Esophagus (tissue), 2 donors: ENCODE data around the gene FDPS. TPM values are rescaled to one million over a fixed set of nuclear protein-coding genes. Genes with fewer than 3 reads are reported as not detected.

Experiments used
- H3K27ac ChIP-seq, 2 donors: one replicate each; pipeline ENCODE4 v1.5.1; 2013; ENCODE audit warnings: low read depth in 2 of 2, mild to moderate bottlenecking in 2 of 2, inconsistent platforms in 1 of 2, low read length in 1 of 2, moderate library complexity in 1 of 2
- H3K27me3 ChIP-seq, 2 donors: one replicate each; pipeline ENCODE4 v1.6.1; 2013; ENCODE audit warnings: low read length in 2 of 2, control low read depth in 1 of 2, mild to moderate bottlenecking in 1 of 2; ENCODE audit not compliant: insufficient read depth in 2 of 2, control insufficient read depth in 1 of 2
- H3K36me3 ChIP-seq, 2 donors: one replicate each; pipeline ENCODE4 v1.6.1; 2013; ENCODE audit warnings: low read length in 1 of 2; ENCODE audit not compliant: control insufficient read depth in 2 of 2, insufficient read depth in 2 of 2
- H3K4me1 ChIP-seq, 2 donors: one replicate each; pipeline ENCODE4 v1.6.1; 2013; ENCODE audit warnings: low read length in 1 of 2; ENCODE audit not compliant: control insufficient read depth in 2 of 2, insufficient read depth in 2 of 2
- H3K4me3 ChIP-seq, 2 donors: one replicate each; pipeline ENCODE4 v1.5.1; 2013; ENCODE audit warnings: low read length in 2 of 2, mild to moderate bottlenecking in 2 of 2, low read depth in 1 of 2, moderate library complexity in 1 of 2
- H3K9me3 ChIP-seq, 2 donors: one replicate each; pipeline ENCODE4 v1.6.1; 2013; ENCODE audit warnings: mild to moderate bottlenecking in 2 of 2, low read depth in 1 of 2, low read length in 1 of 2, moderate library complexity in 1 of 2; ENCODE audit not compliant: control insufficient read depth in 2 of 2, insufficient read depth in 1 of 2
- WGBS, 2 donors: extraction: QIAGEN DNeasy Blood & Tissue Kit; methylation state at CpG; one replicate each; pipeline ENCODE4 v1.1.7; 2013; 5-methylcytosine and 5-hydroxymethylcytosine counted together
- polyA plus RNA-seq, 2 donors: library from polyadenylated mRNA; stranded (reverse); fragments of 200-250 nt; gene quantifications; one replicate each; pipeline ENCODE4 v1.2.3, GENCODE V29; 2013
- donor health status: healthy with polysubstance abuse.
- donor health status: Bipolar disorder and iron deficiency.

The FDPS gene
- polyA plus RNA-seq, 2 donors, result 190 to 241 TPM

DNA sequence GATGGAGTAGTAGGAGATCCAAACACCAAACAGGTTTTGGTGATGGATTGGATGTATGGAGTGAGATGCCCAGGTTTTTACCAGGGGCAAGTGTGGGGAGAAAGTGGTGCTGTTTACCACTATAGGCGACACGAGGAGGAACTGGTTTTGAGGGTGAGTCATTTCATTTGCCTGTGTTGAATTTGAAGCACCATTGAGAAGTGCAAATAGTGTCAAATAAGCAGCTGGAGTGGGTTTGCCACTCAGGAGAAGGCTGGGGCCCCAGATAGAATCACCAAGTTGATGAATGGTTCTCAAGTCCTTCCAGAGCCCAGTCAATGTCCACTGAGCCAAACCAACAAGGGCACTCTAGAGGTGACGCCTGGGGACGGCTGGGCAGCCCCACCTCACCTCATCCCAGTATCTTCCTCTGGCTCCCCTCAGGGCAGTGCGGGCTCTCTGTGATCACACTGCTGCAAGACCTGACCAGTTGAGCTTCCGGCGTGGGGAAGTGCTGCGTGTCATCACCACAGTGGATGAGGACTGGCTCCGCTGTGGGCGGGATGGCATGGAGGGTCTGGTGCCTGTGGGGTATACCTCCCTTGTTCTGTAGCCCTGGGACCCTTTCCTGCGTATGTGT lies 21.4 kb downstream of the FDPS start:
- H3K27me3 ChIP-seq, result no peaks in the 10 kb centered on the region
- H3K27ac ChIP-seq, result no peak overlapping the region
- 77 to 91% methylated on average over 11 of the region's 11 CpGs for WGBS, 2 donors
- H3K4me1 ChIP-seq, result peaks cover 0 to 9% of the 10 kb centered on the region in 2 donors
- no peak overlapping the region for H3K4me3 ChIP-seq
- no peaks in the 10 kb centered on the region for H3K9me3 ChIP-seq
- H3K36me3 ChIP-seq, result peaks cover 8 to 25% of the 10 kb centered on the region in 2 donors

DNA sequence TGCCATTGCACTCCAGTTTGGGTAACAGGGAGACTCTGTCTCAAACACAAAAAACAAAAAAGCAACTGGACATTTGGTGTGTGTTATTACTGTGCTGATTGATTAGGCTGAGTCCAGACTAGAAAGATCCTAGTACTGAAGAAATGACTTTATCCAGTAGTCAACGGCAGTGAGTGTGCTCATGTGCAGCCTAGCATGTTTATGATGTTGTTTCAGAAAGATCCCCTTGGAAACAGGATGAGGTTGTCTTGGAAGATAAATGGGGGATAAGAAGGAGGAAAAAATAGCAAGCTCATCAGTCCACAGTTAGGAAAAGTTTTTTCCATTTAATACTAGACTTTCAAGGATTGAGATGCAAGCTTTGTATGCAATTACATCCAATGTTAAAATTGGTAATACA lies 26.3 kb downstream of the FDPS start:
- peaks cover 26% of the 10 kb centered on the region in 2 donors for H3K36me3 ChIP-seq
- H3K27me3 ChIP-seq, result no peaks in the 10 kb centered on the region
- 60 to 67% methylated on average over 1 of the region's 1 CpG for WGBS, 2 donors

DNA sequence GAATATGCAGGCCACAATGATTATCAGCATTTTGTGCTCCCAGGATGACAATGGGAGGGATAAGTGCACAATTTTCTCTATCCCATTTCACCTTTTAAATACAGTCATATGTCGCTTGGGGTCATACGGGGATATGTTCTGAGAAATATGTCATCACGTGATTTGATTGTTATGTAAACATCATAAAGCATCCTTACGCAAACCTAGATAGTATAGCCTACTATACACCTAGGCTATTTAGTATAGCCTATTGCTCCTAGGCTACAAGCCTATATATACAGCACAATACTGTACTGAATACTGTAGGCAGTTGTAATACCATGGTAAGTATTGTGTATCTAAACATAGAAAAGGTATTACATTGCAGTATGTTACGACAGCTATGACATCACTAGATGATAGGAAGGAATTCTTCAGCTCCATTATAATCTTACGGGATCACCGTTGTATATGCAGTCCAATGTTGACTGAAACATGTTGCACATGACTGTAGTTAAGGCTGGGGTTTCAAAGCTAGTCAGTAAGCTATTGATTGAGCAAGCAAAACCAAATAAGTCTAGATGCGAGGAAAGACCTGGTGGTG lies 30.9 kb downstream of the FDPS start:
- 93% methylated on average over 8 of the region's 8 CpGs for WGBS, 2 donors

More for the DNA sequence above, 26.3 kb downstream of the FDPS start:
- Histone ChIP-seq H3K4me3 (no peak overlapping the region), H3K4me1 (no peaks in the 10 kb centered on the region), H3K9me3 (no peaks in the 10 kb centered on the region), H3K27ac (no peak overlapping the region)

DNA sequence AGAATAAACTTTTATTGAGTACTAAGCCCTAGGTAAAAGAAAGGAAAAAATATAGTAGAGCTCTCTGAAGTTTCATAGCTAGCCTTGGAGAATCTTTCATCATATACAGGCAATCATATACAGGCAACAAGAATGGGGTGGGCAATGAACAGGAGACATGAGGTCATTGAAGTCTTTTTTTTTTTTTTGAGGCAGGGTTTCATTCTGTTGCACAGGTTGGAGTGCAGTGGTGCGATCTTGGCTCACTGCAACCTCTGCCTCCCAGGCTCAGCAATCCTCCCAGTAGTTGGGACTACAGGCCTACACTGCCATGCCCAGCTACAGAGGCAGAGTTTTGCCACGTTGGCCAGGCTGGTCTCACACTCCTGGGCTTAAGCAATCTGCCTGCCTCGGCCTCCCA lies 34.2 kb downstream of the FDPS start:
- Histone ChIP-seq H3K36me3 (peaks cover 18 to 28% of the 10 kb centered on the region in 2 donors), H3K4me1 (no peaks in the 10 kb centered on the region), H3K27ac (no peak overlapping the region), H3K9me3 (no peaks in the 10 kb centered on the region), H3K4me3 (no peak overlapping the region), H3K27me3 (no peaks in the 10 kb centered on the region)
- 87 to 92% methylated on average over 3 of the region's 3 CpGs for WGBS, 2 donors

More for the DNA sequence above, 30.9 kb downstream of the FDPS start:
- H3K36me3 ChIP-seq, result peaks cover 30 to 32% of the 10 kb centered on the region in 2 donors
- H3K9me3 ChIP-seq, result no peaks in the 10 kb centered on the region
- no peaks in the 10 kb centered on the region for H3K27me3 ChIP-seq
- H3K27ac ChIP-seq, result no peak overlapping the region
- H3K4me3 ChIP-seq, result no peak overlapping the region
- H3K4me1 ChIP-seq, result no peaks in the 10 kb centered on the region

DNA sequence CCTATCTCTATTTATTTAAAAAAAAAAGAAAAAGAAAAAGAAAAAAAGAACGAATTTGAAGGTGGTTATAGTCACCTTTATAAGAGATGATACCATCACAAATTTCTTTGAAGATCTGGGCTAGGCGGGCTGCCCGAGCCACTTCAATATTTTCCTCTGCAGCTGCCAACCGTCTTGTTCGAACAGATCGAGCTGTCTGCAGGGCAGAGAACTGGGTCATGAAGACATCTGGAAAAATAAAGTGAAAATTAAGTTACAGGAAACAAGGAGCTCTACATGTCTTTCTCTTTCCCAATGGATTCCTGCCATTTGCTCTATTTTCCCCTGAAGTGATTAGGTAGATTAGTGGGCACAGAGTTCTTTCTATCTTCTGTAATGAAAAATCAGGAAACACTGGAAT lies 44.0 kb downstream of the FDPS start:
- 89 to 94% methylated on average over 6 of the region's 6 CpGs for WGBS, 2 donors
- Histone ChIP-seq H3K27me3 (no peaks in the 10 kb centered on the region), H3K4me3 (no peak overlapping the region), H3K4me1 (no peaks in the 10 kb centered on the region), H3K36me3 (peaks cover 10 to 11% of the 10 kb centered on the region in 2 donors), H3K27ac (no peak overlapping the region), H3K9me3 (no peaks in the 10 kb centered on the region)

DNA sequence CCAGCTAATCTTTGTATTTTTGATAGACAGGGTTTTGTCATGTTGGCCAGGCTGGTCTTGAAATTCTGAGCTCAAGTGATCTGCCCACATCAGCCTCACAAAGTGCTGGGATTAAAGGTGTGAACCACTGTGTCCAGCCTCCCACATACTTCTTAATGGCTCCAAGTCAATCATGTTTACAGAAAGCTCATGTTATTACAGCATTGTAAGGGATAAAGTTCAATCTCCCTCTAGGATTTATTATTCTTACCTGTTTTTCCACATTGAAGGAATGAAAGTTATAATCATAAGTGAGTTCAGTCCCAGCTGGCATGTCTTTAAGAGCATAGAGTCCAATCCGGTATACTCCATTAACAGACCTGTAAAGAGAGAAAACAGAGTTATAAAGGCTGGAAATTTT lies 51.4 kb downstream of the FDPS start:
- no peaks in the 10 kb centered on the region for H3K4me1 ChIP-seq
- no peaks in the 10 kb centered on the region for H3K27me3 ChIP-seq
- no peak overlapping the region for H3K4me3 ChIP-seq
- H3K27ac ChIP-seq, result no peak overlapping the region
- H3K36me3 ChIP-seq, result peaks cover 0 to 11% of the 10 kb centered on the region in 2 donors
- 94 to 96% methylated on average over 1 of the region's 1 CpG for WGBS, 2 donors
- no peaks in the 10 kb centered on the region for H3K9me3 ChIP-seq

Other genes with a start within 250 kb of the FDPS start
- gene EFNA4, start 245.1 kb upstream of the FDPS start, polyA plus RNA-seq, result 10 to 100 TPM; 14.7 to 16.2 TPM
- gene EFNA3, start 230.0 kb upstream of the FDPS start, polyA plus RNA-seq, result 10 to 100 TPM; 16.3 to 21.7 TPM
- gene EFNA1, start 181.0 kb upstream of the FDPS start, polyA plus RNA-seq, result 10 to 100 TPM; 32.9 to 48.1 TPM
- 10 to 100 TPM; 41.0 to 51.5 TPM for gene SLC50A1, start 173.0 kb upstream of the FDPS start, polyA plus RNA-seq
- gene DPM3, start 168.3 kb upstream of the FDPS start, polyA plus RNA-seq, result 100 to 1,000 TPM; 103 to 248 TPM
- 100 to 1,000 TPM; 161 to 260 TPM for gene KRTCAP2, start 135.6 kb upstream of the FDPS start, polyA plus RNA-seq
- under 1 TPM; 0.19 to 0.47 TPM for gene TRIM46, start 135.0 kb upstream of the FDPS start, polyA plus RNA-seq
- 10 to 100 TPM; 12.9 to 41.5 TPM for gene THBS3, start 101.0 kb upstream of the FDPS start, polyA plus RNA-seq
- gene MTX1, start 100.2 kb upstream of the FDPS start, polyA plus RNA-seq, result 10 to 100 TPM; 43.6 to 51.4 TPM
- gene ENTREP3, start 53.4 kb upstream of the FDPS start, polyA plus RNA-seq, result 10 to 100 TPM; 12.7 to 13.6 TPM
- 10 to 100 TPM; 20.2 to 47.3 TPM for gene SCAMP3, start 46.5 kb upstream of the FDPS start, polyA plus RNA-seq
- 10 to 100 TPM; 29.2 to 55.3 TPM for gene CLK2, start 35.4 kb upstream of the FDPS start, polyA plus RNA-seq
- gene HCN3, start 31.4 kb upstream of the FDPS start, polyA plus RNA-seq, result 1 to 10 TPM; 2.4 to 6.6 TPM
- under 1 TPM; 0.02 to 0.04 TPM for gene PKLR, start 7.4 kb upstream of the FDPS start, polyA plus RNA-seq
- gene RUSC1, start 12.0 kb downstream of the FDPS start, polyA plus RNA-seq, result 10 to 100 TPM; 30.7 to 41.0 TPM